ENCODE results near the gene TAS2R60. TPM values are rescaled to one million over a fixed set of nuclear protein-coding genes. Genes with fewer than 3 reads are reported as not detected.

TAS2R60 gene
- total RNA-seq, 1 donor from 2014 or later = not detected

GRCh38 chr7:143462045-143462444 lies 18.8 kb downstream of the TAS2R60 start:
- Histone ChIP-seq H3K4me2 (ENCODE audit: low read length) (no peak overlapping the region), H4K20me1 (ENCODE audit: insufficient read depth, low read length) (no peaks in the 10 kb centered on the region), H3K36me3 (ENCODE audit: insufficient read depth, low read length) (no peaks in the 10 kb centered on the region), H3K4me1 (ENCODE audit: insufficient read depth, low read length) (peaks cover 11% of the 10 kb centered on the region), H3K27ac (ENCODE audit: low read depth, low read length) (no peak overlapping the region), H3K4me3 (ENCODE audit: insufficient read depth, low read depth, low read length) (no peak overlapping the region), H3K79me2 (ENCODE audit: insufficient read depth, low read length) (no peaks in the 10 kb centered on the region), H3K9ac (ENCODE audit: low read length) (no peak overlapping the region), H3K9me3 (ENCODE audit: insufficient read depth, low read depth, low read length) (no peaks in the 10 kb centered on the region), H2AFZ (ENCODE audit: low read depth, low read length) (no peak overlapping the region), H3K27me3 (ENCODE audit: insufficient read depth, low read length) (no peaks in the 10 kb centered on the region)
- Mint-ChIP-seq H3K36me3 (ENCODE audit: low read depth, unreplicated experiment) (no peaks in the 10 kb centered on the region), H3K27ac (ENCODE audit: unreplicated experiment) (no peak overlapping the region), H3K27me3 (ENCODE audit: low read depth, unreplicated experiment) (no peaks in the 10 kb centered on the region), H3K9me3 (ENCODE audit: unreplicated experiment) (peaks cover 7% of the 10 kb centered on the region), H3K4me3 (ENCODE audit: unreplicated experiment) (no peak overlapping the region), H3K4me1 (ENCODE audit: low read depth, unreplicated experiment) (peaks cover 2% of the 10 kb centered on the region)
- no peak for TF ChIP-seq EZH2 (IDR thresholded peaks at IDR 0.05; ENCODE audit: insufficient read depth, low read length)
- TF ChIP-seq CTCF (IDR thresholded peaks at IDR 0.05; ENCODE audit: insufficient read depth, low read depth, low read length) = no peak
- DNase-seq (ENCODE audit: low read depth) = no peak
- no peak for FAIRE-seq

GRCh38 chr7:143463556-143463955 lies 20.3 kb downstream of the TAS2R60 start:
- Mint-ChIP-seq H3K27ac (ENCODE audit: unreplicated experiment) (no peak overlapping the region), H3K9me3 (ENCODE audit: unreplicated experiment) (peaks cover 7% of the 10 kb centered on the region), H3K4me3 (ENCODE audit: unreplicated experiment) (no peak overlapping the region), H3K27me3 (ENCODE audit: low read depth, unreplicated experiment) (no peaks in the 10 kb centered on the region), H3K36me3 (ENCODE audit: low read depth, unreplicated experiment) (no peaks in the 10 kb centered on the region), H3K4me1 (ENCODE audit: low read depth, unreplicated experiment) (no peaks in the 10 kb centered on the region)
- no peaks in the 10 kb centered on the region for H3K27me3 ChIP-seq (ENCODE audit: insufficient read depth, low read length)
- no peak overlapping the region for H3K4me2 ChIP-seq (ENCODE audit: low read length)
- H3K9ac ChIP-seq (ENCODE audit: low read length) = no peak overlapping the region
- FAIRE-seq (no peak), DNase-seq (ENCODE audit: low read depth) (no peak)
- H4K20me1 ChIP-seq (ENCODE audit: insufficient read depth, low read length) = no peaks in the 10 kb centered on the region
- H3K4me1 ChIP-seq (ENCODE audit: insufficient read depth, low read length) = no peaks in the 10 kb centered on the region
- H2AFZ ChIP-seq (ENCODE audit: low read depth, low read length) = no peak overlapping the region
- H3K27ac ChIP-seq (ENCODE audit: low read depth, low read length) = no peak overlapping the region
- H3K9me3 ChIP-seq (ENCODE audit: insufficient read depth, low read depth, low read length) = no peaks in the 10 kb centered on the region
- no peak for TF ChIP-seq EZH2 (IDR thresholded peaks at IDR 0.05; ENCODE audit: insufficient read depth, low read length)
- TF ChIP-seq CTCF (IDR thresholded peaks at IDR 0.05; ENCODE audit: insufficient read depth, low read depth, low read length) = no peak
- H3K79me2 ChIP-seq (ENCODE audit: insufficient read depth, low read length) = no peaks in the 10 kb centered on the region
- H3K36me3 ChIP-seq (ENCODE audit: insufficient read depth, low read length) = no peaks in the 10 kb centered on the region
- H3K4me3 ChIP-seq (ENCODE audit: insufficient read depth, low read depth, low read length) = no peak overlapping the region

GRCh38 chr7:143463957-143464356 lies 20.7 kb downstream of the TAS2R60 start:
- H3K27me3 ChIP-seq (ENCODE audit: insufficient read depth, low read length) = no peaks in the 10 kb centered on the region
- no peak overlapping the region for H2AFZ ChIP-seq (ENCODE audit: low read depth, low read length)
- Mint-ChIP-seq H3K4me3 (ENCODE audit: unreplicated experiment) (no peak overlapping the region), H3K4me1 (ENCODE audit: low read depth, unreplicated experiment) (no peaks in the 10 kb centered on the region), H3K27ac (ENCODE audit: unreplicated experiment) (no peak overlapping the region), H3K9me3 (ENCODE audit: unreplicated experiment) (peaks cover 7% of the 10 kb centered on the region), H3K27me3 (ENCODE audit: low read depth, unreplicated experiment) (no peaks in the 10 kb centered on the region), H3K36me3 (ENCODE audit: low read depth, unreplicated experiment) (no peaks in the 10 kb centered on the region)
- H3K9ac ChIP-seq (ENCODE audit: low read length) = no peak overlapping the region
- DNase-seq (ENCODE audit: low read depth) (no peak), FAIRE-seq (no peak)
- H3K27ac ChIP-seq (ENCODE audit: low read depth, low read length) = no peak overlapping the region
- no peak for TF ChIP-seq CTCF (IDR thresholded peaks at IDR 0.05; ENCODE audit: insufficient read depth, low read depth, low read length)
- no peak for TF ChIP-seq EZH2 (IDR thresholded peaks at IDR 0.05; ENCODE audit: insufficient read depth, low read length)
- no peaks in the 10 kb centered on the region for H3K4me1 ChIP-seq (ENCODE audit: insufficient read depth, low read length)
- no peaks in the 10 kb centered on the region for H3K79me2 ChIP-seq (ENCODE audit: insufficient read depth, low read length)
- H4K20me1 ChIP-seq (ENCODE audit: insufficient read depth, low read length) = no peaks in the 10 kb centered on the region
- H3K36me3 ChIP-seq (ENCODE audit: insufficient read depth, low read length) = no peaks in the 10 kb centered on the region
- H3K4me3 ChIP-seq (ENCODE audit: insufficient read depth, low read depth, low read length) = no peak overlapping the region
- H3K9me3 ChIP-seq (ENCODE audit: insufficient read depth, low read depth, low read length) = no peaks in the 10 kb centered on the region
- H3K4me2 ChIP-seq (ENCODE audit: low read length) = no peak overlapping the region
